NOMO-1 (cell line): ENCODE data around the gene ARHGAP27.
"Not testable (repeated sequence)": the region's sequence is repeated elsewhere in the genome, so short reads cannot be mapped to it uniquely, and the experiment has no call there.

Experiments used
- DNase-seq, 2 experiments: peaks; one replicate each; lab custom pipeline; 2025; ENCODE audit not compliant: unreplicated experiment in 2 of 2; lab: John Stamatoyannopoulos, UW

ARHGAP27 gene

DNA sequence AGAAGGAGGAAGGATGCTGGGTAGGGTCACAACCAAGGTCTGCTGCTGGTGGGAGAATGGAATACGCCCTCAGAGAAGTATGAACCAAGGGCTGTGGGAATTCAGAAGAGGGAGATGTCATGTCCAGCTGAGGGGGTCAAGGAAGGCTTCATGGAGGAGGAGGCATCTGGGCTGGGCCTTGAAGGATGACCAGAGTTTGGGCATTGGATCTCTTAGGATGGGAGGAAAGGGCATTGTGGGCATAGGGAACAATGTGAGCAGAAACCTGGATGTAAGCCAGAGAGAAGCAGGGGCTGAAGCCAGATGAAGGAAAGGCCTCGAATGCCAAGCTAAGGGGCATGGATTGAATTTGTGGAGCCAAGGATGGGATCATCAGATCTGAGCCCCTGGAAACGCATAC, 66.6 kb downstream of the ARHGAP27 start:
- DNase-seq = no peak

DNA sequence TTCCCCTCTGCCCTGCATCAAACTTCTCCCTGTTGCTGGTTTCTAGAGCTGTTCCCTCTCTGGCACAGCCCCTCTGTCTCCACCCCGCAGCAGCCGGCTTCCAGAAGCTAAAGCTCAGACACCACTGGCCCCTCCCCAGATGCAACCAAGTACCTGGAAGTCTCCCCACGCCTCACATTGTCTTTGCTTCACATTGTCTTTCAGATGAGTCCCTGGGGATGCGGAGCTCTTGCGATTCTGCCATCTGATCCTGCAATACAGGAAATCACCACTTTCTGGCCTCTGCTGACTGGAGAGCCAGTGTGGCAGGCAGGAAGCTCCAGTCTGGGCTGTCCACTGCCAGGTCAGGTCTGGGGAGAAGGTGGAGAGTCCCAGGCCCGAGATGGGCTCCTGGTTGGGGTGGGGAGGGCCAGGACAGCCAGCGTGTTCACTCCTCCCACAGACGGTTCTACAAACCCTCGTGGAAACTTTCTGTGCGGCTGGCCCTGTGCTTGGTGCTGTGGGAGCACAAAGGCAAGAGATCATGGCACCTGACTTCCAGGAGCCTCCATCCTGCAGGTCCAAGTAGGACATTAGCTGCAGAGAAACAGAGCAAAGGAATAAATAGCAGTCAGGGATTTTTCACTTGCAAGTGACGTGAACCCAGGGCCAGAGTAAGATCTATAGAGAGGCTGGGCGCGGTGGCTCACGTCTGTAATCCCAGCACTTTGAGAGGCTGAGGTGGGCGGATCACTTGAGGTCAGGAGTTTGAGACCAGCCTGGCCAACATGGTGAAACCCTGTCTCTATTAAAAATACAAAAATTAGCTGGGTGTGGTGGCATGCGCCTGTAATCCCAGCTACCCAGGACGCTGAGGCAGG, 67.9 kb downstream of the ARHGAP27 start:
- DNase-seq = no peak

DNA sequence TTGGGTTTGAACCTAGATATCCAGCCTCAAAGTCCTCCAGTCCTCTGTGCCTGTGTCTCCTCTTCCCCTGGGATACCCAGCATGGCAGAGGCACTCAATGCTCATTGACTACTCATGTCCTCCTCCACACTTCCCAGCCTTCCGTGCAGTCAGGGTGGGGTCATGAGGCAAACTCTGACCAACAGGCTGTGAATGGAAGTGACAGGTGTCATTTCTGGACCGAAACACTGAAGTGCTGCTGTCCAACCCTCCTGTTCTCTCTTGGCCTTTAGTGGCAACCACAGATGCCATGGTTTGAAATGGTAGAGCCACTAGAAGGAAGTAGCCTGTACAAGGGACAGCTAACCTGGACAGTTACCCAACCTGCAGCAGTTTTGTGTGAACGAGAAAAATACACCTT, 69.2 kb downstream of the ARHGAP27 start:
- DNase-seq = no peak

DNA sequence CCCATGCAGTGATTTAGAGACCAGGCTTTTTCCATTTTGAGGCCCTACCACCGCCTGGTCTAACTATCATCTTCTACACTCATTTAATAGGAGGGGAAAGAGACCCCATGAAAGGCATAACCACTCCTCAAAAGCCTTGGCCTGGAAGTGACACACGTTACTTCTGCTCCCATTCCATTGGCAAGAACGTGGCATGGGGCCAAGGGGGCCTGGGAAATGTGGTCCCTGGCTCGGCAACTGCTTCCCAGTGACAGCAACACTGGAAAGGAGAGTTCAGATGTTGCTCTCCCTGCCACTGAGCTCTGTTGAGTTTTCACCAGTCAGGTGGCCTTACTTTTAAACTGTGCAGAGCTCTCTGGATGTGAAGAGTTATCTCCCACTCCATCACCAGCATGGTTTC, 70.7 kb downstream of the ARHGAP27 start:
- DNase-seq = no peak

DNA sequence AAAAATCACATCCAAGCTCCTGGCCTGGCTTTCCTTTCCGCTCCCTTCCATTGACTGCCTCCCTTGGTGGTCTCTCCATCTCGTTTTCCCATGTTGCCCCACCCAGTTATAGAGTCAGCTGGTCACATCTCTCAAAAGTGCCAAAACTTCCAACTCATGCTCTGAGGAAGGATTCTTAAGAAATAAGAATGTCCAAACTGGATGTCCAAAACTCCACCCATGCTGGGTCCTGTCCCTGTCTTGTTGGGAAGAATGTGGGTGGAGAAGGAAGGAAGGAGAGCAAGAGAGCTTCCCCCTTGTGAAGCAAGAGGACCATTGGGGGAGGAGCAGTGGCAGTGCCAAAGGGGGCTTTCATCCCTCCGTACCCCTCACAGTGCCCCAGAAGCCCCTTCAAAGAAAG, 71.2 kb downstream of the ARHGAP27 start:
- no peak for DNase-seq

DNA sequence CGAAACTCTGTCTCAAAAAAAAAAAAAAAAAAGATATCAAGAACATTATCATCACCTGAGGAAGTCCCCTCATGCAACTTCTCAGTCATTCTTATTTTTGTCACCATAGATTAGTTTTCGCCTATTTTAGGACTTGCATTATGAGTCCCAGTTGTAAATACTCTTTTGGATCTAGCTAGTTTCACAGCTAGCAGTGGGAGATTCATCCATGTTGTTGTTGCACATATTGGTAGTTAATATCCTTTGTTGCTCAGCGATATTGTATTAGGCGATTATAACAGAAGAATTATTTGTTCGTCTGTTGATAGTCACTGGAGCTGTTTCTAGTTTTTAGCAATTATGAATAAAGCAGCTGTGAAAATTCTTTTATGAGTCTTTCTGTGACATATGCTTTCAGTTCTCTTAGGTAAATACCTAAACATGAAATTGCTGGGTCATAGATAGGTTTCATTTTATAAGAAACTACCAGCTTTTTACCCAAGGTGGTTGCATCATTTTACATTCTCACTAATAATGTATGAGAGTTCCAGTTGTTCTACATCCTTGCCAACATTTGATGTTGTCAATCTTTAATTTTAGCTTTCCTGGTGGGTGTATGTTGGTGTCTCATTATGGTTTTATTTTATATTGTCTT, 75.2 kb downstream of the ARHGAP27 start:
- DNase-seq = no peak

DNA sequence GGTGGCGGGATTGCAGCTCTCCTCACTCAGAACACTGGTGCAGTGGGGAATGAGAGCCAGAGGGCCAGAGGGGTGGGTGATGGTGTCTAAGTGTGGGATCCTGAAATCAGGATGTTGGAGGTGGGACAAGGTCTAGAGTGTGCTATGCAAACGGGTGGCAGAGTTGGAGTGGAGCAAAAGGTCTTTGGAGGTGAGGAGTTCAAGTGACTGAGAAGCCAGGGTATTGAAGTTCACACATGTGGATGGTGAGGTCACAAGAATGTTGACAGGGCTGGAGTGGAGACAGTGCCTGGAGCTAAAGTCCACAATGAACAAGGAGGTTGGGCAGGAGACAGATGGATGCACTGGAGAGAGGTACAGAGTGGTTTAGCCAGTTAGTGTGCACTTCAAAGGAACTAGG, 77.6 kb downstream of the ARHGAP27 start:
- DNase-seq = no peak

DNA sequence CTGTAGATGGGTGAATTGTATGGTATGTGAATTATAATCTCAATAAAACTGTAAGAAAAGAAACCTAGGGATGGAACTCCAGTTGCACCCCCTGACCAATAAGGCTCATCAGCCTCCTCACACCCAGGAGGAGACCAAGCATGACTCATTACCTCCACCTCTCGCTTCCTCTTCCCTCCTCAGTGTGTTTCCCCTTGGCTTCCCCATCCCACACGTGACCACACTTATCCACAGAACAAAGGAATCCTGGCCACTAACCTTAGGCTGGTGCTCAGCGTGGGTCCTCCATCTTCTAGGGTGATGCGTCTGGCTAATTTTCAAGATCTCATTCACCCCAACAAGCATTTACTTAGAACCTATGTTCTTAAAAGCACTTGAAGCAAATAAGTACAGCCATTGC, 79.6 kb downstream of the ARHGAP27 start:
- DNase-seq = peak; percentile 49 to 70

DNA sequence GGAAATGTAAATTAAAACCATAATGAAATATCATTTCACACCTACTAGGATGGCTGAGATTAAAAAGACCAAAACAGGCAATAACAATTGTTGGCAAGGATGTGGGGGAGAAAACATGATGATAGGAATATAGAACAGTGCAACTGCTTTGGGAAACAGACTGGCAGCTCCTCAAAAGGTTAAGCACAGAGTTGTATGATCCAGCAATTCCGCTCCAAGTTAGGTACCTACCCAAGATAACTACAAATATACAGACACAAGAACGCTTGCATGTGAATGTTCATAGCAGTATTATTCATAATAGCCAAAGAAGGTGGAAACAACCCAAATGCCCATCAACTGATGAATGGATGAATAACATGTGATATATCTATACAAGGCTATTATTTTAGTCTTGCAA, 80.8 kb downstream of the ARHGAP27 start:
- no peak for DNase-seq

DNA sequence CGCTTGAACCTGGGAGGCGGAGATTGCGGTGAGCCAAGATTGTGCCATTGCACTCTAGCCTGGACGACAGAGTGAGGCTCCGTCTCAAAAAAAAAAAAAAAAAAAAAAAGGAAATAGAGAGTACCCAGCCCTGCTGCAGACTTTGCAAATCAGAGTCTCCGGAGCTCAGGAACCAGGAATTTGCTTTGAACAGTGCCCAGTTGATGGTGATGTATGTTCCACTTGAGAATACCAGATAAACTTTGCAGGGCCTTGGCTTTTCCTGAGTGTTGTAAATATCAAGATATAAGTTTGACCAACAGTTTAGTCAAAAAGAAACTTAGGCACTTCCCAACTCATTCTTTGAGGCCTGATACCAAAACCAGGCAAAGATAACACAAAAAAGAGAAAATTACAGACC, 85.2 kb downstream of the ARHGAP27 start:
- DNase-seq = peak in 1 of 2 experiments; percentile 14

DNA sequence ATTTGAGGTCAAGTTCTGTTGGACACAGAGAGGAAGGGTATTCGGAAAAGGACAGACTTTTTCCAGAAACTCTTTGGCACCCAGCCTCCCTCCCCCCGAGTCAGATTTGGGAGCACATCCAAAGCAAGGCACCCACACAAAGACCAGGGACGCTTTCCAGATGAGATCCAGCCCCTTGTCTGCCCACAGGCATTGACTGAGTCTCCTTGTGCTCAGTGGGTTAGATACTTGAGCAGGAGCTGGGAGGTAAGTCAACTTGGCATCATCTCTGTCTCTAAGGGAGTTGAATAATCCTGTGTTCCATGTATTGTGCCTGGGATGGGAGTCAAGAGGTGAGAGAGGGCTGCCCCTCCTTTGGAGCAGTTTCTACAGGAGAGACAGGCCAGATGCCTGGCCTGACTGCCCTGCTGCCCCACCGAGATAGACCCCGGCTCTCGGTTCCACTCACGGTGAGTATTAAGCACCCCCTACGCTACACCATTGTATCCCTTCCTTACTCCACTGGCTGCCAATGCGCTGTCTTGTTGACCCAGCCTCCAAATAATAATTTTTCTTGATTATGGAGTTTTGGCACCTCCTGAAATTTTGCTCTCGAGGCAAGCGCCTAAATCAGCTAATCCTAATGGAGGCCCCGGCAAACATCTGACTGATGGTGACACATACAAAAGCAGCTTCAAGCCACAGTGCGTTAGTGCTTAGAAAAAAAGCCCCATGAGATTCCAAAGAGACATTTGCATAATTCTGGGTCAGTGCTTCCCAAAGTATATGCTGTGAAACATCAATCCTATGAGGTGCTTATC, 86.3 kb downstream of the ARHGAP27 start:
- DNase-seq = no peak

DNA sequence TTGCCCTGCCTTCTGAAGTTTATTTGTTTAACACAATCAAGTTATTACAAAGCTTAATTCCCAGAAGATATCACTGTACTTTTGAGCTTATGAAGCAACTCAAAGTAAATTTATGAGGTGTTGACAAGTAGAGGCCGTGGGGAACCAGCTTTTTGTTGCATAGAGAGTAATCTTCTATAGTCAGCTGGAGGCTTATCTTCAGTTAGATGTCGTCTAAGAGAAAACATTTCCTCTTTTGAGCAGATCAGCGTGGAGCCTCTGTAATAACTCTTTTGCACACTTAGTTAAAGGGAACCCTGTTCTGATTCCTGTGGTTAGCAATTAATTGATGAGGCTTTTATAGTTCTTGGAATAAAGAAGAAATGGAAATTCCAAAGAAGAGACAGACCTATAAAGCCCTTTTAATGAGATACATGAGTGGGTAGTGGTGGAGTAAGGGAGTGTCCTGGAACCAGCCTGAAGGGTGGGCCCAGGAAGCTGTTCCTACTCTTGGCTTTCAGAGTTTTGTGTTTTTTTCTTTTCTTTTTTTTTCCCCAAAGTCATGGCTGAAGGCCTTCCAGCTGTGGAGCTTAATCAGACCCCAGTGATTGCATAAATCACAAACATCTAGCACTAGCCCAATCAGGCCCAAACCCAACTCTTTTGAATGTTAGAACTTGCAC, 87.0 kb downstream of the ARHGAP27 start:
- peak; percentile 73 to 96 for DNase-seq

DNA sequence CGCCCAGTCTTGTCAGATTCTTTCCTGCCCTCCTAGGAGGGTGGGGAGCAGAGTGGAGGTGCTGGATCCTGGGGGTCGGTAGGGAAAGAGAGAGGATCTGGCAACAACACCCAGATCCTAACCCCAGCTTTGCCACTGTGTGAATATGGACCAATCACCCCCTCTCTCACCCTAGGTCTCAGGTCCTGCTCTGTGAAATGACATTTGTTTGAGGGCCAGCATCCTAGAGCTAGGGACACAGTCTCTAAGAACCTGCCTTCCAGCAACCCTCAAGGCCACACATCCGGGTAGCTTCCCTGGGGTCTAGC, 87.5 kb downstream of the ARHGAP27 start:
- DNase-seq = no peak

DNA sequence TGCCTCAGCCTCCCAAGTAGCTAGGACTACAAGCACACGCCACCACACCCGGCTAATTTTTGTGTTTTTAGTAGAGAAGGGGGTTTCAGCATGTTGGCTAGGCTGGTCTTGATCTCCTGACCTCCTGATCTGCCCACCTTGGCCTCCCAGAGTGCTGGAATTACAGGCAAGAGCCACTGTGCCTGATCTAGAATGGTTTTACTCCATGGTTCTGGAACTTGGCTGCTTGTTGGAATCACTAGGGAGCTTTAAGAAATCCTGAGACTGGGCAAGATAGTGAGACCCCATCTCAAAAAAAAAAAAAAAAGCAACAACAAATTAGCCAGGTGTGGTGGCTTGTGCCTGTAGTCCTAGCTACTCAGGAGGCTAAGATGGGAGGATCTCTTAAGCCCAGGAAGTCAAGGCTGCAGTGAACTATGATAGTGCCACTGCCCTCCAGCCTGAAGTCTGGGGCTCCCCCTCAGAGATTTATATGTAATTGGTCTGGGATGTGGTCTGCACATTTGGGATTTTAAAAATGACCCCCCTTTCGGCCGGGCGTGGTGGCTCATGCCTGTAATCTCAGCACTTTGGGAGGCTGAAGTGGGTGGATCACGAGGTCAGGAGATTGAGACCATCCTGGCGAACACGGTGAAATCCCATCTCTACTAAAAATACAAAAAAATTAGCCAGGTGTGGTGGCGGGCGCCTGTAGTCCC, 88.6 kb downstream of the ARHGAP27 start:
- not testable (repeated sequence) for DNase-seq
